ENCODE results near the gene AFF3. TPM values are rescaled to one million over a fixed set of nuclear protein-coding genes. Genes with fewer than 3 reads are reported as not detected.

Gene AFF3
- total RNA-seq, 4 donors from 2014 or later = 5.3 to 216 (median 12.5) TPM

- H3K36me3 ChIP-seq = no peaks in the 10 kb centered on the region
- DNase-seq = no peak
- no peak overlapping the region for H3K27ac ChIP-seq
- H3K9me3 ChIP-seq = no peaks in the 10 kb centered on the region
- TF ChIP-seq CTCF (IDR thresholded peaks at IDR 0.05) = no peak
- no peak for TF ChIP-seq POLR2A (IDR thresholded peaks at IDR 0.05)
- no peaks in the 10 kb centered on the region for H3K4me1 ChIP-seq
- H3K4me3 ChIP-seq = no peak overlapping the region
- no peaks in the 10 kb centered on the region for H3K27me3 ChIP-seq
Measured at GRCh38 chr2:100178864-100179263, 36.5 kb upstream of the AFF3 start.

- Histone ChIP-seq H3K4me3 (no peak overlapping the region), H3K36me3 (no peaks in the 10 kb centered on the region), H3K4me1 (no peaks in the 10 kb centered on the region), H3K27me3 (no peaks in the 10 kb centered on the region), H3K27ac (no peak overlapping the region), H3K9me3 (no peaks in the 10 kb centered on the region)
- TF ChIP-seq POLR2A (IDR thresholded peaks at IDR 0.05) (no peak), CTCF (IDR thresholded peaks at IDR 0.05) (peak in 5 of 6 experiments; percentile 30 to 46 (median 37))
- DNase-seq = peak in 2 of 3 donors; percentile 61 to 73
Measured at GRCh38 chr2:100178085-100178788, 35.8 kb upstream of the AFF3 start.

GRCh38 chr2:100176925-100177324 is 34.5 kb upstream of the AFF3 start:
- Histone ChIP-seq H3K4me1 (no peaks in the 10 kb centered on the region), H3K27me3 (no peaks in the 10 kb centered on the region), H3K9me3 (no peaks in the 10 kb centered on the region), H3K27ac (no peak overlapping the region), H3K4me3 (no peak overlapping the region), H3K36me3 (no peaks in the 10 kb centered on the region)
- no peak for DNase-seq
- no peak for TF ChIP-seq POLR2A (IDR thresholded peaks at IDR 0.05)
- no peak for TF ChIP-seq CTCF (IDR thresholded peaks at IDR 0.05)

GRCh38 chr2:100174026-100174431 is 31.6 kb upstream of the AFF3 start:
- H3K27ac ChIP-seq = no peak overlapping the region
- TF ChIP-seq POLR2A (IDR thresholded peaks at IDR 0.05) (no peak), CTCF (IDR thresholded peaks at IDR 0.05) (no peak)
- H3K4me3 ChIP-seq = no peak overlapping the region
- H3K36me3 ChIP-seq = no peaks in the 10 kb centered on the region
- no peaks in the 10 kb centered on the region for H3K4me1 ChIP-seq
- no peak for DNase-seq
- H3K27me3 ChIP-seq = no peaks in the 10 kb centered on the region
- no peaks in the 10 kb centered on the region for H3K9me3 ChIP-seq

GRCh38 chr2:100166701-100167100 is 24.3 kb upstream of the AFF3 start:
- TF ChIP-seq POLR2A (IDR thresholded peaks at IDR 0.05) (no peak), CTCF (IDR thresholded peaks at IDR 0.05) (no peak)
- Histone ChIP-seq H3K27me3 (no peaks in the 10 kb centered on the region), H3K4me1 (no peaks in the 10 kb centered on the region), H3K9me3 (peaks cover 0 to 5% (median 0%) of the 10 kb centered on the region in 4 donors), H3K36me3 (no peaks in the 10 kb centered on the region), H3K27ac (no peak overlapping the region), H3K4me3 (no peak overlapping the region)
- DNase-seq = no peak
